D721Med (cell line): ENCODE data around the gene UAP1.
A peak's percentile ranks its signal among the peaks of the same experiment; 100 is the strongest.

Experiments used
- DNase-seq: peaks from one replicate; pipeline ENCODE4 v3.0.0; 2011; ENCODE audit warnings: low spot score; ENCODE audit not compliant: insufficient read length
- FAIRE-seq: peaks from 2 replicates; lab custom pipeline; 2011; peaks lifted over from hg19 to GRCh38; lab: Jason Lieb, UNC
- CTCF ChIP-seq: IDR thresholded peaks from 2 replicates; pipeline ENCODE4 v1.5.1; 2012; ENCODE audit warnings: mild to moderate bottlenecking, control low read depth; ENCODE audit not compliant: insufficient read depth; ENCODE audit errors: missing control alignments

The UAP1 gene

GRCh38 chr1:162561616-162562469, at the start of gene UAP1:
Gene UAP1 (plus strand): TSS chr1:162561722. CDS start chr1:162566069, 4,347 bp downstream.
- TF ChIP-seq CTCF = no peak
- FAIRE-seq (no peak), DNase-seq (no peak)

GRCh38 chr1:162527314-162527713, 34.2 kb upstream of the UAP1 start:
- TF ChIP-seq CTCF = no peak
- DNase-seq = no peak
- FAIRE-seq = no peak

- TF ChIP-seq CTCF = no peak
- DNase-seq (no peak), FAIRE-seq (peak; percentile 71)
These were observed 31.1 kb upstream of the UAP1 start for GRCh38 chr1:162530307-162530987.

- FAIRE-seq = no peak
- TF ChIP-seq CTCF = no peak
- DNase-seq = no peak
These were observed 30.6 kb upstream of the UAP1 start for GRCh38 chr1:162530988-162531319.

GRCh38 chr1:162535501-162535900, 26.0 kb upstream of the UAP1 start:
- FAIRE-seq (no peak), DNase-seq (no peak)
- TF ChIP-seq CTCF = no peak

GRCh38 chr1:162536511-162536910, 25.0 kb upstream of the UAP1 start:
- FAIRE-seq (no peak), DNase-seq (no peak)
- TF ChIP-seq CTCF = no peak

- no peak for TF ChIP-seq CTCF
- FAIRE-seq = no peak
- no peak for DNase-seq
These were observed 24.3 kb upstream of the UAP1 start for GRCh38 chr1:162537216-162537615.
